DND-41 (cell line): ENCODE results near the gene CSF3R.

Experiments used
- EZH2 ChIP-seq: IDR thresholded peaks from 3 replicates; pipeline ENCODE4 v1.6.1; 2012; ENCODE audit warnings: borderline replicate concordance, low read depth, mild to moderate bottlenecking, moderate library complexity, low read length, inconsistent platforms; ENCODE audit not compliant: severe bottlenecking
- TF ChIP-seq, protein P1 (sequence below): IDR thresholded peaks from 2 replicates; pipeline ENCODE4 v1.5.1; 2012; ENCODE audit warnings: borderline replicate concordance, low read length, moderate library complexity, mild to moderate bottlenecking; ENCODE audit not compliant: poor library complexity, severe bottlenecking; ENCODE audit errors: extremely low read depth

DNA sequence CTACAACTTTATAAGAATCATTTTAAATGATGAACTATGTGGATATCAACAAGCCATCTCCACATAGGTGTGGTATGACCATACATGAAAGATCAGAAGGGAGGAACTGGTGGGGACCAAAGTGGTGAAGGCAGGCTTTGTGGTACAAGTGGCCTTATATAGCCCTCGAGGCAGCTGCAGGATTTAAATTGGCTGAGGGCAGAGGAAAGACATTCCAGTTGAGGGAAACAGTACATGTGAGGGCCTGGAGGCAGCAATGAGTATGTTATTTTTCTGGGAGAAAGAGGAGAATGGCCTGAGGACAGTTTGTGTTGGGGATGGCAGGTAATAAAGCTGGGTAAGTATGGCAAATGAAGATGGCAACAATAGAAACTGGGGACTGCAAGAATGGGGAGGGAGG lies 49.6 kb downstream of the CSF3R start:
- no peak for TF ChIP-seq EZH2
- TF ChIP-seq, protein P1, sequence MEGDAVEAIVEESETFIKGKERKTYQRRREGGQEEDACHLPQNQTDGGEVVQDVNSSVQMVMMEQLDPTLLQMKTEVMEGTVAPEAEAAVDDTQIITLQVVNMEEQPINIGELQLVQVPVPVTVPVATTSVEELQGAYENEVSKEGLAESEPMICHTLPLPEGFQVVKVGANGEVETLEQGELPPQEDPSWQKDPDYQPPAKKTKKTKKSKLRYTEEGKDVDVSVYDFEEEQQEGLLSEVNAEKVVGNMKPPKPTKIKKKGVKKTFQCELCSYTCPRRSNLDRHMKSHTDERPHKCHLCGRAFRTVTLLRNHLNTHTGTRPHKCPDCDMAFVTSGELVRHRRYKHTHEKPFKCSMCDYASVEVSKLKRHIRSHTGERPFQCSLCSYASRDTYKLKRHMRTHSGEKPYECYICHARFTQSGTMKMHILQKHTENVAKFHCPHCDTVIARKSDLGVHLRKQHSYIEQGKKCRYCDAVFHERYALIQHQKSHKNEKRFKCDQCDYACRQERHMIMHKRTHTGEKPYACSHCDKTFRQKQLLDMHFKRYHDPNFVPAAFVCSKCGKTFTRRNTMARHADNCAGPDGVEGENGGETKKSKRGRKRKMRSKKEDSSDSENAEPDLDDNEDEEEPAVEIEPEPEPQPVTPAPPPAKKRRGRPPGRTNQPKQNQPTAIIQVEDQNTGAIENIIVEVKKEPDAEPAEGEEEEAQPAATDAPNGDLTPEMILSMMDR = no peak
